Ishikawa (cell line): Measurements from ENCODE around the gene PSMF1.

Experiments used
- CEBPB ChIP-seq: IDR thresholded peaks from 2 replicates; pipeline ENCODE4 v1.6.1; 2012
- EP300 ChIP-seq: IDR thresholded peaks from 2 replicates; pipeline ENCODE4 v1.6.1; 2012; ENCODE audit warnings: borderline replicate concordance

GRCh38 chr20:1190847-1191246 is 72.4 kb downstream of the PSMF1 start:
- TF ChIP-seq EP300 = no peak
- TF ChIP-seq CEBPB = no peak
